ENCODE measurements around the gene CAPS2. TPM values are rescaled to one million over a fixed set of nuclear protein-coding genes. Genes with fewer than 3 reads are reported as not detected.

The CAPS2 gene
- total and polyA plus RNA-seq, 2 experiments from 2014 or later, result 2.6 to 3.7 TPM

DNA sequence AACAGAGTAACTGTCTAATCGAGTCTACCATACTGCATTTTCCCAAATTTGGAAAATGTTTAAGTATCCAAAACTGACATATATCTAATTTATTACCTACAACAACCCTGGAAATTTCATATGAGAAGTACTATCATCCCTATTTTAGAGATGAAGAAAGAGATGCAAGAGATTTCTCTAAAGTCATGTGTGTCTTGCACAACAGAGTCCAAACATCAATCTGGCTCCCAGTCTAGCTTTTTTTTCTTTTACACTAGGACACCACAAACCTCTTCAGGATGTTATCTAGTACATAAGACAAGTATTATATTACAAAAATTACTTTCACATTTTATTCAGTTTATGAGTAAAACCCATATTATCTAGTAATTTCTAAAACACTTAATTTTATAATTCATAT, 39.1 kb downstream of the CAPS2 start:
- Histone ChIP-seq H3K36me3 (replicated peaks; ENCODE audit: insufficient read depth, low read depth) (no peaks in the 10 kb centered on the region), H3K4me3 (no peak overlapping the region), H4K20me1 (ENCODE audit: insufficient read depth, poor library complexity, severe bottlenecking) (no peaks in the 10 kb centered on the region), H3K27ac (no peak overlapping the region), H3K27me3 (no peaks in the 10 kb centered on the region), H2AFZ (no peak overlapping the region), H3K9me2 (replicated peaks; ENCODE audit: insufficient read depth) (no peaks in the 10 kb centered on the region), H3K4me1 (ENCODE audit: insufficient read depth) (peaks cover 3% of the 10 kb centered on the region), H3K79me2 (no peaks in the 10 kb centered on the region), H3K9me3 (ENCODE audit: low read depth) (no peaks in the 10 kb centered on the region), H3K4me2 (no peak overlapping the region)
- TF ChIP-seq, protein P1, sequence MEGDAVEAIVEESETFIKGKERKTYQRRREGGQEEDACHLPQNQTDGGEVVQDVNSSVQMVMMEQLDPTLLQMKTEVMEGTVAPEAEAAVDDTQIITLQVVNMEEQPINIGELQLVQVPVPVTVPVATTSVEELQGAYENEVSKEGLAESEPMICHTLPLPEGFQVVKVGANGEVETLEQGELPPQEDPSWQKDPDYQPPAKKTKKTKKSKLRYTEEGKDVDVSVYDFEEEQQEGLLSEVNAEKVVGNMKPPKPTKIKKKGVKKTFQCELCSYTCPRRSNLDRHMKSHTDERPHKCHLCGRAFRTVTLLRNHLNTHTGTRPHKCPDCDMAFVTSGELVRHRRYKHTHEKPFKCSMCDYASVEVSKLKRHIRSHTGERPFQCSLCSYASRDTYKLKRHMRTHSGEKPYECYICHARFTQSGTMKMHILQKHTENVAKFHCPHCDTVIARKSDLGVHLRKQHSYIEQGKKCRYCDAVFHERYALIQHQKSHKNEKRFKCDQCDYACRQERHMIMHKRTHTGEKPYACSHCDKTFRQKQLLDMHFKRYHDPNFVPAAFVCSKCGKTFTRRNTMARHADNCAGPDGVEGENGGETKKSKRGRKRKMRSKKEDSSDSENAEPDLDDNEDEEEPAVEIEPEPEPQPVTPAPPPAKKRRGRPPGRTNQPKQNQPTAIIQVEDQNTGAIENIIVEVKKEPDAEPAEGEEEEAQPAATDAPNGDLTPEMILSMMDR (IDR thresholded peaks at IDR 0.05; ENCODE audit: poor library complexity), result no peak
- no peak for TF ChIP-seq EZH2 (IDR thresholded peaks at IDR 0.05; ENCODE audit: borderline replicate concordance)
- no peak for TF ChIP-seq EZH2phosphoT487 (IDR thresholded peaks at IDR 0.05; ENCODE audit: low read depth, severe bottlenecking, unreplicated experiment)
- DNase-seq (ENCODE audit: low spot score), result no peak
- WGBS (ENCODE audit: low lambda C conversion rate, missing lambda C conversion rate), result 97% methylated on average over 1 of the region's 1 CpG

DNA sequence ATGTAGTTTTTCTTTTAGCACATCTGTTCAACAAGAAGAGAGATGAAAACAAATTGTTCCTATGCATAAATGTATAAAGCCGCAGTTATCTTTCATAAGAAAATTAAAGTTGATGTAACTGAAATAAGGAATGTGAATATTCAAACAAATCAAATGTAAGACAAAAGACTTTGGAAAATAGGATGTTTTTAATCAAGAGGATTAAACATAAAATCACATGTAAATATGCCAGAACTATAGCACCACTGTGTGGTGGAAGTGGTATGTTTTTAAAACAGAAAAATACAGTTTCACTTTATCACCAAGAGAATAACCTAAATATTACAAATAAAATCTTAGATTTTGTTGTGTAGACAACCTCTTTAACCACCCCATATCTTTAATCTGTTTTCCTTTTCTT, 40.4 kb downstream of the CAPS2 start:
- no peak overlapping the region for H3K27ac ChIP-seq
- no peak overlapping the region for H2AFZ ChIP-seq
- no peaks in the 10 kb centered on the region for H3K36me3 ChIP-seq (replicated peaks; ENCODE audit: insufficient read depth, low read depth)
- no peaks in the 10 kb centered on the region for H3K9me3 ChIP-seq (ENCODE audit: low read depth)
- H3K79me2 ChIP-seq, result no peaks in the 10 kb centered on the region
- DNase-seq (ENCODE audit: low spot score), result no peak
- no peak overlapping the region for H3K4me2 ChIP-seq
- no peak for TF ChIP-seq EZH2 (IDR thresholded peaks at IDR 0.05; ENCODE audit: borderline replicate concordance)
- TF ChIP-seq, protein P1 (IDR thresholded peaks at IDR 0.05; ENCODE audit: poor library complexity), result peak; percentile 58
- no peaks in the 10 kb centered on the region for H3K27me3 ChIP-seq
- no peaks in the 10 kb centered on the region for H3K9me2 ChIP-seq (replicated peaks; ENCODE audit: insufficient read depth)
- no peak overlapping the region for H3K4me3 ChIP-seq
- H3K4me1 ChIP-seq (ENCODE audit: insufficient read depth), result peaks cover 3% of the 10 kb centered on the region
- no peaks in the 10 kb centered on the region for H4K20me1 ChIP-seq (ENCODE audit: insufficient read depth, poor library complexity, severe bottlenecking)
- WGBS (ENCODE audit: low lambda C conversion rate, missing lambda C conversion rate), result 85% methylated on average over 1 of the region's 1 CpG

DNA sequence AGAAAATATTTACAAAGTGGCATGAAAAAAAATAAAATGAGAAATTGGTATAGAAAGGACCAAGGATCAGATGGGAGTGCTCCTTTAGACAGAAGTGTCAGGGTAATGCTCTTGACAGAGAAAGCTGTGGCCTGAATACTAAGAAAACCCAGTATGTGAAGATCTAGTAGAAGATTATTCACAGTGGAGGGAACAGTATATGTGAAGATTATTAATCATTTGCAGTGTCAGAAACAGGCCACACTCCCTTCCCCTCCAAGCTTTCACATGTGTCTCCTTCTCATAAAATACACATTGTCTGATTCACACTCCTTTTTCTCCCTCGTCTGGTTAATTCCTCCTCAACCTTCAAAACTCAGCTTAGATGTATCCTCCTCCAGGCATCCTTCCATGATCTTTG, 41.3 kb downstream of the CAPS2 start:
- Histone ChIP-seq H3K79me2 (no peaks in the 10 kb centered on the region), H3K4me1 (ENCODE audit: insufficient read depth) (peaks cover 3% of the 10 kb centered on the region), H3K36me3 (replicated peaks; ENCODE audit: insufficient read depth, low read depth) (no peaks in the 10 kb centered on the region), H3K27ac (no peak overlapping the region), H3K9me3 (ENCODE audit: low read depth) (no peaks in the 10 kb centered on the region), H3K27me3 (no peaks in the 10 kb centered on the region), H3K4me2 (no peak overlapping the region), H3K4me3 (no peak overlapping the region), H4K20me1 (ENCODE audit: insufficient read depth, poor library complexity, severe bottlenecking) (no peaks in the 10 kb centered on the region), H2AFZ (no peak overlapping the region), H3K9me2 (replicated peaks; ENCODE audit: insufficient read depth) (no peaks in the 10 kb centered on the region)
- 68% methylated on average over 1 of the region's 1 CpG for WGBS (ENCODE audit: low lambda C conversion rate, missing lambda C conversion rate)
- TF ChIP-seq EZH2 (IDR thresholded peaks at IDR 0.05; ENCODE audit: borderline replicate concordance) (no peak), EZH2phosphoT487 (IDR thresholded peaks at IDR 0.05; ENCODE audit: low read depth, severe bottlenecking, unreplicated experiment) (no peak)
- TF ChIP-seq, protein P1 (IDR thresholded peaks at IDR 0.05; ENCODE audit: poor library complexity), result no peak
- DNase-seq (ENCODE audit: low spot score), result no peak

DNA sequence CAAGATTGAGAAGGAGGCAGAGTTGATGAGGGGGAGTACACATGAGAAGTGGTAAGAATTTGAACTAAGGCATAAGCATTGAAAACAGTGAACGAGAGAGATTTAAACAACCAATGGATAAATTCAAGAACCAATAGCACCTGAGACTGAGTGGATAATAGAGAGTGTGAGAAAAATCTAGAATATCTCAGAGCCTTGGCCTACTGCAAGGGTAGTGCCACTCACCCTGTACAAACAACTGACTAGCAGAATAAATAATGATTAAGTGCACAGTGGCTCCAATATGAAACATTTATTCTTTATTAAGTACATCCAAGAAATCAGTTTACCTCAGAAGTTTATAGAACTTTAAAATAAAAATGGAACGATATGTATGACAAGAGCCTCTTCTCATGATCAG, 54.4 kb downstream of the CAPS2 start:
- Histone ChIP-seq H2AFZ (no peak overlapping the region), H3K27me3 (no peaks in the 10 kb centered on the region), H4K20me1 (ENCODE audit: insufficient read depth, poor library complexity, severe bottlenecking) (no peaks in the 10 kb centered on the region), H3K4me1 (ENCODE audit: insufficient read depth) (no peaks in the 10 kb centered on the region), H3K27ac (no peak overlapping the region), H3K36me3 (replicated peaks; ENCODE audit: insufficient read depth, low read depth) (no peaks in the 10 kb centered on the region), H3K9me2 (replicated peaks; ENCODE audit: insufficient read depth) (no peaks in the 10 kb centered on the region), H3K4me2 (no peak overlapping the region), H3K79me2 (no peaks in the 10 kb centered on the region), H3K4me3 (no peak overlapping the region), H3K9me3 (ENCODE audit: low read depth) (no peaks in the 10 kb centered on the region)
- 95% methylated on average over 2 of the region's 2 CpGs for WGBS (ENCODE audit: low lambda C conversion rate, missing lambda C conversion rate)
- no peak for DNase-seq (ENCODE audit: low spot score)
- TF ChIP-seq EZH2 (IDR thresholded peaks at IDR 0.05; ENCODE audit: borderline replicate concordance) (no peak), EZH2phosphoT487 (IDR thresholded peaks at IDR 0.05; ENCODE audit: low read depth, severe bottlenecking, unreplicated experiment) (no peak)
- TF ChIP-seq, protein P1 (IDR thresholded peaks at IDR 0.05; ENCODE audit: poor library complexity), result no peak
